CD14-positive monocyte (primary cell): ENCODE measurements around the gene EPM2A. TPM values are rescaled to one million over a fixed set of nuclear protein-coding genes. Genes with fewer than 3 reads are reported as not detected.

Source experiments
- DNase-seq, 3 donors: peaks; one replicate each; pipeline ENCODE4 v3.0.0-alpha.2; 2011 to 2022
- H2AFZ ChIP-seq: 2 replicates; pipeline ENCODE4 v1.6.0; 2012; ENCODE audit warnings: mild to moderate bottlenecking, low read depth, low read length, inconsistent platforms; ENCODE audit not compliant: insufficient read depth, poor library complexity, severe bottlenecking
- H3K27ac ChIP-seq, 2 donors: 1 replicate in 1 of 2; 2 replicates in 1 of 2; pipeline ENCODE4 v1.5.1; 2012 to 2013; ENCODE audit warnings: low read length in 2 of 2, control low read depth in 1 of 2, inconsistent platforms in 1 of 2, low read depth in 1 of 2, mild to moderate bottlenecking in 1 of 2
- H3K27me3 ChIP-seq, 2 donors: one replicate each; pipeline versions ENCODE4 v1.6.0 to v1.6.1; 2011 to 2013; ENCODE audit warnings: low read length in 2 of 2; ENCODE audit not compliant: control insufficient read depth in 2 of 2, insufficient read depth in 2 of 2
- H3K36me3 ChIP-seq, 2 donors: replicated peaks in 1 of 2; 1 replicate in 1 of 2; 2 replicates in 1 of 2; pipeline versions ENCODE4 v1.5.1 to v1.6.1; 2012 to 2013; ENCODE audit warnings: low read length in 2 of 2, control low read depth in 1 of 2, inconsistent platforms in 1 of 2, mild to moderate bottlenecking in 1 of 2; ENCODE audit not compliant: insufficient read depth in 2 of 2, control insufficient read depth in 1 of 2
- H3K4me1 ChIP-seq, 2 donors: 1 replicate in 1 of 2; 2 replicates in 1 of 2; pipeline versions ENCODE4 v1.5.1 to v1.6.1; 2012 to 2013; ENCODE audit warnings: low read length in 2 of 2, control low read depth in 1 of 2, inconsistent platforms in 1 of 2, mild to moderate bottlenecking in 1 of 2, moderate library complexity in 1 of 2; ENCODE audit not compliant: insufficient read depth in 2 of 2, control insufficient read depth in 1 of 2
- H3K4me2 ChIP-seq: replicated peaks from 2 replicates; pipeline ENCODE3; 2012; ENCODE audit warnings: low read length, moderate library complexity, mild to moderate bottlenecking; ENCODE audit not compliant: poor library complexity, severe bottlenecking; ENCODE audit errors: extremely low read depth
- H3K4me3 ChIP-seq, 3 experiments: fragments of 200-600 bp in 1 of 3; sonication (generic) in 1 of 3; replicated peaks in 1 of 3; 1 replicate in 2 of 3; 2 replicates in 1 of 3; pipeline ENCODE4 v1.5.1; 2011 to 2013; ENCODE audit warnings: low read length in 3 of 3, mild to moderate bottlenecking in 3 of 3, control low read depth in 2 of 3, low read depth in 2 of 3, inconsistent platforms in 1 of 3, moderate library complexity in 1 of 3
- H3K79me2 ChIP-seq: 2 replicates; pipeline ENCODE4 v1.6.0; 2012; ENCODE audit warnings: mild to moderate bottlenecking, control low read depth, inconsistent platforms, low read length, moderate library complexity; ENCODE audit not compliant: insufficient read depth
- H3K9ac ChIP-seq: 2 replicates; pipeline ENCODE4 v1.6.0; 2017; ENCODE audit warnings: low read length, mild to moderate bottlenecking; ENCODE audit not compliant: insufficient read depth, poor library complexity, severe bottlenecking
- H3K9me3 ChIP-seq, 2 donors: replicated peaks in 1 of 2; 1 replicate in 1 of 2; 2 replicates in 1 of 2; pipeline versions ENCODE4 v1.5.1 to v1.6.1; 2012 to 2013; ENCODE audit warnings: low read length in 2 of 2, control low read depth in 1 of 2; ENCODE audit not compliant: control insufficient read depth in 1 of 2, insufficient read depth in 1 of 2
- H4K20me1 ChIP-seq: 2 replicates; pipeline ENCODE4 v1.6.0; 2012; ENCODE audit warnings: mild to moderate bottlenecking, low read length, control low read depth, moderate library complexity; ENCODE audit not compliant: insufficient read depth
- H3K27ac Mint-ChIP-seq, 7 donors: one replicate each; pipeline ENCODE4 v1.8.0; 2020; ENCODE audit warnings: mild to moderate bottlenecking in 7 of 7, mixed read lengths in 7 of 7, moderate library complexity in 6 of 7, inconsistent platforms in 2 of 7
- H3K27me3 Mint-ChIP-seq, 3 donors: one replicate each; pipeline ENCODE4 v1.8.0; 2021 to 2022; ENCODE audit warnings: low read depth in 3 of 3, mild to moderate bottlenecking in 3 of 3, mixed read lengths in 3 of 3, moderate library complexity in 3 of 3, inconsistent platforms in 1 of 3
- H3K36me3 Mint-ChIP-seq, 2 donors: one replicate each; pipeline ENCODE4 v1.8.0; 2020; ENCODE audit warnings: mixed read lengths in 2 of 2, inconsistent platforms in 1 of 2, mild to moderate bottlenecking in 1 of 2
- H3K4me1 Mint-ChIP-seq: one replicate; pipeline ENCODE4 v1.8.0; 2020; ENCODE audit warnings: mild to moderate bottlenecking, mixed read lengths
- H3K4me3 Mint-ChIP-seq, 2 donors: one replicate each; pipeline ENCODE4 v1.8.0; 2020; ENCODE audit warnings: mild to moderate bottlenecking in 2 of 2, mixed read lengths in 2 of 2, moderate library complexity in 1 of 2
- H3K9me3 Mint-ChIP-seq, 7 donors: one replicate each; pipeline ENCODE4 v1.8.0; 2020 to 2022; ENCODE audit warnings: mixed read lengths in 7 of 7, mild to moderate bottlenecking in 6 of 7, moderate library complexity in 6 of 7, inconsistent platforms in 2 of 7
- CTCF ChIP-seq: fragments of 200-600 bp; IDR thresholded peaks from one replicate; pipeline ENCODE4 v1.8.0; 2022; ENCODE audit warnings: antibody characterized with exemption, mild to moderate bottlenecking
- WGBS: methylation state at CpG from one replicate; pipeline ENCODE4 v1.1.5; 2013; ENCODE audit warnings: missing lambda C conversion rate; ENCODE audit not compliant: insufficient coverage; 5-methylcytosine and 5-hydroxymethylcytosine counted together
- intact Hi-C, 2 donors: fragments of 100-400 bp; cut with micrococcal nuclease; formaldehyde crosslinking; loops; one replicate each; pipeline versions ENCODE4 v1.15.0 to v1.15.1; 2023
- polyA plus RNA-seq, 3 donors: library from polyadenylated mRNA; depleted of rRNA in 1 of 3; unstranded in 2 of 3; stranded (reverse) in 1 of 3; fragments of 300-500 nt in 2 of 3; fragments of >200 nt in 1 of 3; fragmentation: Illumina TruSeq in 2 of 3; gene quantifications; 1 replicate in 2 of 3; 2 replicates in 1 of 3; pipeline ENCODE4 v1.2.3, GENCODE V29; 2012 to 2021

EPM2A gene
- polyA plus RNA-seq, 3 donors: 2.5 to 4.1 (median 3.2) TPM

- no peaks in the 10 kb centered on the region for H4K20me1 ChIP-seq
- 100% methylated on average over 1 of the region's 6 CpGs for WGBS
- intact Hi-C loops: no loop called here
- no peak for DNase-seq
- no peak overlapping the region for H3K27ac ChIP-seq
- H3K27me3 ChIP-seq: no peaks in the 10 kb centered on the region
- Mint-ChIP-seq H3K9me3 (peaks cover 0 to 8% (median 4%) of the 10 kb centered on the region in 7 donors), H3K27me3 (no peaks in the 10 kb centered on the region), H3K36me3 (peaks cover 0 to 8% of the 10 kb centered on the region in 2 donors), H3K27ac (peak overlapping the region in 1 of 7 donors; percentile 28), H3K4me3 (no peak overlapping the region), H3K4me1 (no peaks in the 10 kb centered on the region)
- H3K4me3 ChIP-seq: no peak overlapping the region
- H3K9ac ChIP-seq: no peak overlapping the region
- no peaks in the 10 kb centered on the region for H3K36me3 ChIP-seq
- no peaks in the 10 kb centered on the region for H3K79me2 ChIP-seq
- H3K9me3 ChIP-seq: no peaks in the 10 kb centered on the region
- H2AFZ ChIP-seq: no peak overlapping the region
- no peak overlapping the region for H3K4me2 ChIP-seq
- H3K4me1 ChIP-seq: no peaks in the 10 kb centered on the region
- no peak for TF ChIP-seq CTCF
Measured at GRCh38 chr6:145660676-145661075, 74.6 kb downstream of the EPM2A start.

- intact Hi-C loops: no loop called here
- TF ChIP-seq CTCF: no peak
- no peak overlapping the region for H2AFZ ChIP-seq
- H3K4me2 ChIP-seq: no peak overlapping the region
- no peak for DNase-seq
- H3K9me3 ChIP-seq: no peaks in the 10 kb centered on the region
- no CpG with 5 or more reads among the region's 1 CpG for WGBS
- no peaks in the 10 kb centered on the region for H3K27me3 Mint-ChIP-seq
- H3K4me3 ChIP-seq: no peak overlapping the region
- no peak overlapping the region for H3K27ac ChIP-seq
- no peak overlapping the region for H3K4me3 Mint-ChIP-seq
- H3K9ac ChIP-seq: no peak overlapping the region
- no peaks in the 10 kb centered on the region for H3K79me2 ChIP-seq
- H3K27ac Mint-ChIP-seq: no peak overlapping the region
- no peaks in the 10 kb centered on the region for H3K27me3 ChIP-seq
- H3K36me3 Mint-ChIP-seq: no peaks in the 10 kb centered on the region
- no peaks in the 10 kb centered on the region for H4K20me1 ChIP-seq
- H3K4me1 ChIP-seq: no peaks in the 10 kb centered on the region
- H3K9me3 Mint-ChIP-seq: peaks cover 0 to 6% (median 0%) of the 10 kb centered on the region in 7 donors
- no peaks in the 10 kb centered on the region for H3K4me1 Mint-ChIP-seq
- H3K36me3 ChIP-seq: no peaks in the 10 kb centered on the region
Measured at GRCh38 chr6:145656128-145656527, 79.2 kb downstream of the EPM2A start.
